Tibial artery (tissue), 4 donors: ENCODE measurements around the gene GRAP2.

ENCODE experiments used
- DNase-seq, 2 donors: peaks; one replicate each; pipeline ENCODE4 v3.0.0-alpha.2; 2019
- H3K27ac ChIP-seq, 2 donors: fragments of 200-600 bp; sonication (generic) in 1 of 2; 1 replicate in 1 of 2; 2 replicates in 1 of 2; pipeline ENCODE4 v1.5.1; 2018 to 2019; ENCODE audit warnings: mild to moderate bottlenecking in 1 of 2
- H3K27me3 ChIP-seq, 2 donors: fragments of 200-600 bp; sonication (generic) in 1 of 2; one replicate each; pipeline versions ENCODE4 v1.5.1 to v1.6.0; 2016 to 2019
- H3K36me3 ChIP-seq, 3 donors: fragments of 200-600 bp; sonication (generic) in 2 of 3; one replicate each; pipeline ENCODE4 v1.5.1; 2016 to 2019; ENCODE audit warnings: mild to moderate bottlenecking in 2 of 3
- H3K4me1 ChIP-seq, 4 donors: fragments of 200-600 bp; sonication (generic) in 2 of 4; 1 replicate in 3 of 4; 2 replicates in 1 of 4; pipeline ENCODE4 v1.5.1; 2016 to 2019
- H3K4me3 ChIP-seq, 2 donors: fragments of 200-600 bp; sonication (generic) in 1 of 2; 1 replicate in 1 of 2; 2 replicates in 1 of 2; pipeline ENCODE4 v1.5.1; 2018 to 2019; ENCODE audit warnings: mild to moderate bottlenecking in 2 of 2
- H3K9me3 ChIP-seq, 3 donors: fragments of 200-600 bp; sonication (generic) in 1 of 3; one replicate each; pipeline ENCODE4 v1.5.1; 2016 to 2019
- intact Hi-C: fragments of 100-400 bp; cut with DNase I; formaldehyde crosslinking; loops from one replicate; pipeline ENCODE4 v1.15.0; 2023; ENCODE audit warnings: low total_unique reads
- TF ChIP-seq, protein P1 (sequence below), 2 experiments: fragments of 200-600 bp in 1 of 2; fragments of 450-650 bp in 1 of 2; IDR thresholded peaks; one replicate each; pipeline ENCODE4 v1.5.1; 2017 to 2019; ENCODE audit warnings: antibody characterized with exemption in 2 of 2, mild to moderate bottlenecking in 1 of 2, moderate library complexity in 1 of 2

Gene GRAP2

DNA sequence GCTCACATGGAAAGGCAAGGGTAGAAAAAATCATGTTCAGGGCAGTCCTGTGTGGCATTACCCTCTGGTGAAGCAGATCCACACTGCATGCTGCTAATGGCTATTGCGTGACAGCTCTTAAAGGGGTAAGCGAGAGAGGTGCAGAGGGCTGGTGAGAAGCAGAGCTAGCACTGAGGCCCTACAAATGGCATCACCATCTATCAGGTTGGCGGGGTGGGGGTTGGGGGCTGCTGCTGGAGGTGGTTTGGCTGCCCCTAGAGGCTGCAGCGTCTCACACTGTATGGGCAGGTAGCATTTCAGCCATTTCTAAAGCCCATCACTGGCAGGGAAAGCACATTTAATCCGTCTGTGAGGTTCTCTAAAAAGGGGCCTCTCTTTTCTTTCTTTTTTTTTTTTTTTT is 42.5 kb downstream of the GRAP2 start:
- no peaks in the 10 kb centered on the region for H3K36me3 ChIP-seq
- H3K9me3 ChIP-seq: no peaks in the 10 kb centered on the region
- H3K4me1 ChIP-seq: no peaks in the 10 kb centered on the region
- H3K27ac ChIP-seq: no peak overlapping the region
- no peak for DNase-seq
- no peak overlapping the region for H3K4me3 ChIP-seq
- peaks cover 0 to 27% of the 10 kb centered on the region in 2 donors for H3K27me3 ChIP-seq
- intact Hi-C loops: no loop called here
- TF ChIP-seq, protein P1, sequence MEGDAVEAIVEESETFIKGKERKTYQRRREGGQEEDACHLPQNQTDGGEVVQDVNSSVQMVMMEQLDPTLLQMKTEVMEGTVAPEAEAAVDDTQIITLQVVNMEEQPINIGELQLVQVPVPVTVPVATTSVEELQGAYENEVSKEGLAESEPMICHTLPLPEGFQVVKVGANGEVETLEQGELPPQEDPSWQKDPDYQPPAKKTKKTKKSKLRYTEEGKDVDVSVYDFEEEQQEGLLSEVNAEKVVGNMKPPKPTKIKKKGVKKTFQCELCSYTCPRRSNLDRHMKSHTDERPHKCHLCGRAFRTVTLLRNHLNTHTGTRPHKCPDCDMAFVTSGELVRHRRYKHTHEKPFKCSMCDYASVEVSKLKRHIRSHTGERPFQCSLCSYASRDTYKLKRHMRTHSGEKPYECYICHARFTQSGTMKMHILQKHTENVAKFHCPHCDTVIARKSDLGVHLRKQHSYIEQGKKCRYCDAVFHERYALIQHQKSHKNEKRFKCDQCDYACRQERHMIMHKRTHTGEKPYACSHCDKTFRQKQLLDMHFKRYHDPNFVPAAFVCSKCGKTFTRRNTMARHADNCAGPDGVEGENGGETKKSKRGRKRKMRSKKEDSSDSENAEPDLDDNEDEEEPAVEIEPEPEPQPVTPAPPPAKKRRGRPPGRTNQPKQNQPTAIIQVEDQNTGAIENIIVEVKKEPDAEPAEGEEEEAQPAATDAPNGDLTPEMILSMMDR (IDR thresholded peaks at IDR 0.05): no peak

GRCh38 chr22:39943953-39944872 is 43.3 kb downstream of the GRAP2 start:
- DNase-seq: no peak
- no peaks in the 10 kb centered on the region for H3K9me3 ChIP-seq
- no peaks in the 10 kb centered on the region for H3K4me1 ChIP-seq
- TF ChIP-seq, protein P1 (IDR thresholded peaks at IDR 0.05): no peak
- no peaks in the 10 kb centered on the region for H3K36me3 ChIP-seq
- intact Hi-C loops: no loop called here
- H3K27me3 ChIP-seq: peaks cover 0 to 19% of the 10 kb centered on the region in 2 donors
- H3K27ac ChIP-seq: no peak overlapping the region
- no peak overlapping the region for H3K4me3 ChIP-seq

- no peaks in the 10 kb centered on the region for H3K4me1 ChIP-seq
- peaks cover 0 to 26% of the 10 kb centered on the region in 2 donors for H3K27me3 ChIP-seq
- intact Hi-C loops: no loop called here
- no peak overlapping the region for H3K4me3 ChIP-seq
- no peaks in the 10 kb centered on the region for H3K36me3 ChIP-seq
- H3K9me3 ChIP-seq: no peaks in the 10 kb centered on the region
- DNase-seq: no peak
- TF ChIP-seq, protein P1 (IDR thresholded peaks at IDR 0.05): no peak
- H3K27ac ChIP-seq: no peak overlapping the region
Observed at GRCh38 chr22:39946126-39946502, 45.2 kb downstream of the GRAP2 start.

DNA sequence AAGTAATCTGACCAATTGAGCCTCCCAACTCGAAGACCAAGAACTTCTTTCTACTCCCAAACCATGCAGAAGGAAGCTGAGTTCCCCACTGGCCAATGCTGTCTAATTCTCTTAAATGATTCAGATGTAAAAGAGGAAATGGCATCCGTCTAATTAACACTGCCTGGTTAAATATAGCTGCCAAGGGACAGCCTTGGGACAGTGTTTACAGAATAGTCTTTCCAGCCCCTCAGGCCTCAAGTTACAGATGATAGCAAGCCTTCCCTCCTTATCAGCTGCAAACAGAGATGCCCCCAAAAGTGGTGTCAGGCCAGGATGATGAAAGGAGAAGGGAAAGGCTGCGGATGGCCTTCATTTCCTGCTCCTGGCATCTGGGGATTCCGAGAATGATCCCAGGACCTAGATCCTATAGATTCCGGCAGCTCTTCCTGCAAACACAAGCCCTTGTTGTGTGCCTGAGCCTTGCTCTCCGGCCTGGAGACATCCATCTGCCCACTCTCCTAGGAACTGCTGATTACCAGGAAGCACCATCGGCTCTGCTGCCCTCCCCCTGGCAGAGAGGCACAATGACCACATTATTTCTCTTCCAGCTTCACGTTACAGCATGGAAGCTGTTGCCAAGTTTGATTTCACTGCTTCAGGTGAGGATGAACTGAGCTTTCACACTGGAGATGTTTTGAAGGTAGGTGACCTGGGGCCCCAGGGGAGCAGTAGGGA is 45.8 kb downstream of the GRAP2 start:
- Histone ChIP-seq H3K27ac (no peak overlapping the region), H3K9me3 (no peaks in the 10 kb centered on the region), H3K27me3 (peaks cover 0 to 26% of the 10 kb centered on the region in 2 donors), H3K4me1 (no peaks in the 10 kb centered on the region), H3K4me3 (no peak overlapping the region), H3K36me3 (no peaks in the 10 kb centered on the region)
- intact Hi-C loops: no loop called here
- DNase-seq: no peak
- TF ChIP-seq, protein P1 (IDR thresholded peaks at IDR 0.05): no peak

GRCh38 chr22:39947220-39948216 is 46.6 kb downstream of the GRAP2 start:
- TF ChIP-seq, protein P1 (IDR thresholded peaks at IDR 0.05): no peak
- no peak overlapping the region for H3K27ac ChIP-seq
- intact Hi-C loops: no loop called here
- no peaks in the 10 kb centered on the region for H3K36me3 ChIP-seq
- H3K27me3 ChIP-seq: peaks cover 0 to 31% of the 10 kb centered on the region in 2 donors
- no peaks in the 10 kb centered on the region for H3K9me3 ChIP-seq
- no peak overlapping the region for H3K4me3 ChIP-seq
- no peak for DNase-seq
- H3K4me1 ChIP-seq: no peaks in the 10 kb centered on the region
